LNCAP (cell line): ENCODE results near the gene TRIM26.

Source experiments
- CTCF ChIP-seq: fragments of 450-650 bp; IDR thresholded peaks from 2 replicates; pipeline ENCODE4 v1.5.1; 2017; ENCODE audit warnings: mild to moderate bottlenecking

The TRIM26 gene

GRCh38 chr6:30157581-30157980 is 55.6 kb downstream of the TRIM26 start:
- TF ChIP-seq CTCF, result no peak

- no peak for TF ChIP-seq CTCF
These were observed 56.4 kb downstream of the TRIM26 start for GRCh38 chr6:30156774-30157173.

- TF ChIP-seq CTCF, result no peak
These were observed 57.0 kb downstream of the TRIM26 start for GRCh38 chr6:30156262-30156599.

GRCh38 chr6:30155520-30156261 is 57.5 kb downstream of the TRIM26 start:
- no peak for TF ChIP-seq CTCF

GRCh38 chr6:30154709-30155519 is 58.3 kb downstream of the TRIM26 start:
- no peak for TF ChIP-seq CTCF

- TF ChIP-seq CTCF, result no peak
These were observed 59.1 kb downstream of the TRIM26 start for GRCh38 chr6:30154061-30154460.

GRCh38 chr6:30152910-30153610 is 60.1 kb downstream of the TRIM26 start:
- TF ChIP-seq CTCF, result no peak
